ENCODE measurements around the gene KLHL2. TPM values are rescaled to one million over a fixed set of nuclear protein-coding genes. Genes with fewer than 3 reads are reported as not detected.

KLHL2 gene
- total RNA-seq, 1 donor from 2014 or later = 8.4 TPM

DNA sequence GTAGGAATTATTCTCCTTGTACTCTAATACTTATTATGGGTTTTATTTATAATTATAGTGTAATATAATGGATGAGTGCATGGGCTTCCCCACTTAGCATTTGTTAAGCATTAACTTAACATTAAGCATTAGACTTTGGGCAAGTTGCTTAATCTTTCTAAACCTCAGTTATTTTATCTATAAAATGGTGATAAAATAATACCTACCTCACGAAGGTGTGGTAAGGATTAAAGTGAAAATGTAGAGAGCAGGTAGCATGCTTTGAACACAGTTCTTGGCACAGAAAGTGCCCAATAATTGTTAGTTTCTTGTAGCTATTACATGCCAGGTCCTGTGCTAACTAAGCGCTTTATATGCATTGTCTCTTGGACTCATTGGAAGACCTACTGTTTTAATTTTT is 122.7 kb downstream of the KLHL2 start:
- H3K9me3 ChIP-seq (replicated peaks) = no peaks in the 10 kb centered on the region
- TF ChIP-seq CTCF (IDR thresholded peaks at IDR 0.05; ENCODE audit: borderline replicate concordance) = no peak
- no peak for DNase-seq
- intact Hi-C loops (cut with micrococcal nuclease) = no loop called here
- H3K27me3 ChIP-seq (ENCODE audit: low read depth) = no peaks in the 10 kb centered on the region
- no peak overlapping the region for H3K27ac ChIP-seq (replicated peaks)
- peaks cover 4% of the 10 kb centered on the region for H3K36me3 ChIP-seq
- no peak overlapping the region for H3K4me3 ChIP-seq
- H3K4me1 ChIP-seq = peaks cover 23% of the 10 kb centered on the region

DNA sequence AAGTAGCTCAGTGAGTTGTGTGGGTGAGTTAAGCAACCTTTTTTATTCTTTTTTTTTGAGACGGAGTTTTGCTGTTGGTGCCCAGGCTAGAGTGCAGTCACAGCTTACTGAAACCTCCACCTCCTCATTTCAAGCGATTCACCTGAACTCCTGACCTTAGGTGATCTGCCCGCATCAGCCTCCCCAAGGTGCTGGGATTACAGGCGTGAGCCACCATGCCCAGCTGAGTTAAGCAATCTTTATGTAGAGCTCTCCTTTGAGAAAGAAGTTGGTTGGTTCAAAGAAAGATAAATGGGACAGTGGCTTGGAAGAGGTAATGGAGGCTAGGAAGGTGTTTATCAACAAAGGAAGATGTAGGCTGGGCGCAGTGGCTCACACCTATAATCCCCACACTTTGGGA is 123.3 kb downstream of the KLHL2 start:
- intact Hi-C loops (cut with micrococcal nuclease) = no loop called here
- no peak overlapping the region for H3K27ac ChIP-seq (replicated peaks)
- peaks cover 23% of the 10 kb centered on the region for H3K4me1 ChIP-seq
- no peak overlapping the region for H3K4me3 ChIP-seq
- no peaks in the 10 kb centered on the region for H3K27me3 ChIP-seq (ENCODE audit: low read depth)
- DNase-seq = no peak
- no peak for TF ChIP-seq CTCF (IDR thresholded peaks at IDR 0.05; ENCODE audit: borderline replicate concordance)
- peaks cover 4% of the 10 kb centered on the region for H3K36me3 ChIP-seq
- H3K9me3 ChIP-seq (replicated peaks) = no peaks in the 10 kb centered on the region

- H3K27ac ChIP-seq (replicated peaks) = no peak overlapping the region
- no peak for DNase-seq
- no peaks in the 10 kb centered on the region for H3K27me3 ChIP-seq (ENCODE audit: low read depth)
- peaks cover 4% of the 10 kb centered on the region for H3K36me3 ChIP-seq
- H3K4me1 ChIP-seq = peaks cover 21% of the 10 kb centered on the region
- H3K4me3 ChIP-seq = no peak overlapping the region
- intact Hi-C loops (cut with micrococcal nuclease) = no loop called here
- no peak for TF ChIP-seq CTCF (IDR thresholded peaks at IDR 0.05; ENCODE audit: borderline replicate concordance)
- H3K9me3 ChIP-seq (replicated peaks) = no peaks in the 10 kb centered on the region
These were observed 124.0 kb downstream of the KLHL2 start for GRCh38 chr4:165331359-165331758.

DNA sequence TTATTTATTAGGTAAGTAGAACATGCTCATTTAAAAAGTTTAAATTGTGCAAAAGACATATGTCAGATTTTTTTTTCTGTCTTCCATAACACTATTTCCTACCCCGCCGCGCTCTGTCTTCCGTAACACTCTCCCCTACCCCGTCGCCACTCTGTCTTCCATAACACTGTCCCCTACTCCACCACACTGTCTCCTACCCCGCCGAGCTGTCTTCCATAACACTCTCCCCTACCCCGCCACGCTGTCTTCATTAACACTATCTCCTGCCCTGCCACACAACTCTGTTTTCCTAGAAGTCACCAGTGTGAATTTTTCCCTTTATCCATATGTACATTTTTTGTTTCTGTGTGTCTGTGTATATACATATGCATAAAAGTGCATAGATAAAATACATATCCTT is 124.5 kb downstream of the KLHL2 start:
- no peak for DNase-seq
- peaks cover 17% of the 10 kb centered on the region for H3K4me1 ChIP-seq
- TF ChIP-seq CTCF (IDR thresholded peaks at IDR 0.05; ENCODE audit: borderline replicate concordance) = no peak
- no peak overlapping the region for H3K4me3 ChIP-seq
- peaks cover 4% of the 10 kb centered on the region for H3K36me3 ChIP-seq
- no peak overlapping the region for H3K27ac ChIP-seq (replicated peaks)
- no peaks in the 10 kb centered on the region for H3K27me3 ChIP-seq (ENCODE audit: low read depth)
- intact Hi-C loops (cut with micrococcal nuclease) = no loop called here
- H3K9me3 ChIP-seq (replicated peaks) = no peaks in the 10 kb centered on the region

- Histone ChIP-seq H3K27me3 (ENCODE audit: low read depth) (no peaks in the 10 kb centered on the region), H3K36me3 (peaks cover 4% of the 10 kb centered on the region), H3K27ac (replicated peaks) (no peak overlapping the region), H3K9me3 (replicated peaks) (no peaks in the 10 kb centered on the region), H3K4me1 (peaks cover 17% of the 10 kb centered on the region), H3K4me3 (no peak overlapping the region)
- no peak for TF ChIP-seq CTCF (IDR thresholded peaks at IDR 0.05; ENCODE audit: borderline replicate concordance)
- intact Hi-C loops (cut with micrococcal nuclease) = no loop called here
- no peak for DNase-seq
These were observed 125.1 kb downstream of the KLHL2 start for GRCh38 chr4:165332502-165332901.

All from left ventricle myocardium inferior (tissue), 1 donor.